Measurements from ENCODE around the gene SKIL.

The SKIL gene

GRCh38 chr3:170357176-170358041 is at the start of gene SKIL:
Gene SKIL (plus strand): TSS chr3:170357715. CDS start chr3:170360332, 2,617 bp downstream.
- H3K4me3 ChIP-seq (ENCODE audit: control insufficient read depth, low read depth, low read length), result peak within 1 kb of the TSS; percentile 74
- TF ChIP-seq, protein P1, sequence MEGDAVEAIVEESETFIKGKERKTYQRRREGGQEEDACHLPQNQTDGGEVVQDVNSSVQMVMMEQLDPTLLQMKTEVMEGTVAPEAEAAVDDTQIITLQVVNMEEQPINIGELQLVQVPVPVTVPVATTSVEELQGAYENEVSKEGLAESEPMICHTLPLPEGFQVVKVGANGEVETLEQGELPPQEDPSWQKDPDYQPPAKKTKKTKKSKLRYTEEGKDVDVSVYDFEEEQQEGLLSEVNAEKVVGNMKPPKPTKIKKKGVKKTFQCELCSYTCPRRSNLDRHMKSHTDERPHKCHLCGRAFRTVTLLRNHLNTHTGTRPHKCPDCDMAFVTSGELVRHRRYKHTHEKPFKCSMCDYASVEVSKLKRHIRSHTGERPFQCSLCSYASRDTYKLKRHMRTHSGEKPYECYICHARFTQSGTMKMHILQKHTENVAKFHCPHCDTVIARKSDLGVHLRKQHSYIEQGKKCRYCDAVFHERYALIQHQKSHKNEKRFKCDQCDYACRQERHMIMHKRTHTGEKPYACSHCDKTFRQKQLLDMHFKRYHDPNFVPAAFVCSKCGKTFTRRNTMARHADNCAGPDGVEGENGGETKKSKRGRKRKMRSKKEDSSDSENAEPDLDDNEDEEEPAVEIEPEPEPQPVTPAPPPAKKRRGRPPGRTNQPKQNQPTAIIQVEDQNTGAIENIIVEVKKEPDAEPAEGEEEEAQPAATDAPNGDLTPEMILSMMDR (conservative IDR thresholded peaks at IDR 0.05; ENCODE audit: control insufficient read depth, insufficient read depth, low read depth, low read length), result no peak

GRCh38 chr3:170309046-170309445 is 48.5 kb upstream of the SKIL start:
- no peak overlapping the region for H3K4me3 ChIP-seq (ENCODE audit: control insufficient read depth, low read depth, low read length)
- no peak for DNase-seq (ENCODE audit: low read depth)
- TF ChIP-seq, protein P1 (conservative IDR thresholded peaks at IDR 0.05; ENCODE audit: control insufficient read depth, insufficient read depth, low read depth, low read length), result no peak

More at GRCh38 chr3:170357176-170358041, at the start of gene SKIL:
- DNase-seq (ENCODE audit: low read depth), result peak; percentile 94

GRCh38 chr3:170317954-170318353 is 39.6 kb upstream of the SKIL start:
- TF ChIP-seq, protein P1 (conservative IDR thresholded peaks at IDR 0.05; ENCODE audit: control insufficient read depth, insufficient read depth, low read depth, low read length), result no peak
- H3K4me3 ChIP-seq (ENCODE audit: control insufficient read depth, low read depth, low read length), result no peak overlapping the region
- no peak for DNase-seq (ENCODE audit: low read depth)

DNA sequence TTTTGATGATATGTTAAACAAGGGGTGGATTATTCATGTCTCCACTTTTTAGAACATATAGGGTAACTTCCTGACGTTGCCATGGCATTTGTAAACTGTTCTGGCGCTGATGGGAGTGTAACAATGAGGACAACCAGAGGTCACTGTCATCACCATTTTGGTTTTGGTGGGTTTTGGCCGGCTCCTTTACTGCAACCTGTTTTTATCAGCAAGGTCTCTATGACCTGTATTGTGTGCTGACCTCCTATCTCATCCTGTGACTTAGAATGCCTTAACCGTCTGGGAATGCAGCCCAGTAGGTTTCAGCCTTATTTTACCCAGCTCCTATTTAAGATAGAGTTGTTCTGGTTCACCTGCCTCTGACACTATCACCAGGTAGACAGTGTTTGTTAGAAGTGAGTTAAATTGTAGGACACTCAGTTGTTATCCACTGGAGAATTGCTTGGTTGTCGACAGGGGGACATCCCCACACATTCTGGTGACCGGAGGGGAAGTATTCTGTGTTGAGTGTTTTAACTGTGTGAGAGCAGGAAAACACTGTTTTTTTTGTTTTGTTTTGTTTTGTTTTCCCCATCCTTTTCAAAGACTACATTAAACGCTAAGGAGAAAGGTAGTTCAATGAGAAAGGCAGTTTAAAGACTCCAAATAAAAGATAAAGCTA is 36.9 kb upstream of the SKIL start:
- DNase-seq (ENCODE audit: low read depth), result no peak
- no peak overlapping the region for H3K4me3 ChIP-seq (ENCODE audit: control insufficient read depth, low read depth, low read length)
- TF ChIP-seq, protein P1 (conservative IDR thresholded peaks at IDR 0.05; ENCODE audit: control insufficient read depth, insufficient read depth, low read depth, low read length), result no peak

- H3K4me3 ChIP-seq (ENCODE audit: control insufficient read depth, low read depth, low read length), result no peak overlapping the region
- DNase-seq (ENCODE audit: low read depth), result no peak
- TF ChIP-seq, protein P1 (conservative IDR thresholded peaks at IDR 0.05; ENCODE audit: control insufficient read depth, insufficient read depth, low read depth, low read length), result no peak
Observed at GRCh38 chr3:170321321-170322034, 36.0 kb upstream of the SKIL start.

DNA sequence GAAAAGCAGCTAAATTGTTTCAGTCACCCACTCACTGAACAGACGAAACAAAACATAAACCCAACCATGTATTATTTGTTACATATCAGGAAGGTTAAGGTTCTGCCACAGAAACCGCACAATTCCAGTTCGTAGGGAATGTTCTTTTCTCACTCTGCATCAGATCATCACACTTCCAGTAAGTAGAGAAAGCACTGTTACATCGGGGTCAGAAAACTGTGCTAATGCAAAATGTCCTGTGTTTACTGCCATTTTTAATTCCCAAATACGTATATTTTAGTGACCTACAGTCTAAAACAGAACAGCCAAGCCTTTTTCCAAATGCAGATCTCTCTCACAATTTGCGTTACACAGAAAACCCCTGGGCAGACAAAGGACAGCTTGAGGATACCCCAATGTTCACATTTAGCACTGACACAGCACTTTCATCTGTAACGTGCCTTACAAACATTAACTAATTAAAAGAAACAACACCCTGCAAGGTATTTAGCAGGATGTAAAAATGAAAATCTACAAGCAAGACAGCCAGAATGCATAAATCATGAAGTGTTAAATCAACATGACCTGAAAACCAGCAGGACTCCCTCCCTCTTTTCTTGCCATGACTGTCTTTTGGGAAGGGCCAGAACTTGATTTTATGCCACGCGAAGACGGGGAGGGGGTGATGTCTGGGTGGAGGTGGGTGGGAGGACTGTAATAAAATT is 34.8 kb upstream of the SKIL start:
- TF ChIP-seq, protein P1 (conservative IDR thresholded peaks at IDR 0.05; ENCODE audit: control insufficient read depth, insufficient read depth, low read depth, low read length), result no peak
- no peak overlapping the region for H3K4me3 ChIP-seq (ENCODE audit: control insufficient read depth, low read depth, low read length)
- DNase-seq (ENCODE audit: low read depth), result no peak

All from fibroblast of mammary gland (primary cell).